Stimulated activated CD8-positive, alpha-beta memory T cell treated with anti-CD3 and anti-CD28 coated beads, Interleukin-12 subunit alpha, Interleukin-12 subunit beta, amount 100 ng/mL, for 24 hours (primary cell): ENCODE data around the gene RPS6KA6.

Source experiments
- DNase-seq: peaks from one replicate; pipeline ENCODE4 v3.0.0-alpha.2; 2020; ENCODE audit errors: extremely low read depth

Gene RPS6KA6

GRCh38 chrX:84187533-84188319 lies at the start of gene RPS6KA6:
RPS6KA6 (minus strand) TSS chrX:84188199; CDS start chrX:84187899, 300 bp downstream.
- DNase-seq = no peak

GRCh38 chrX:84224741-84225140 lies 36.7 kb upstream of the RPS6KA6 start:
- DNase-seq = no peak

- DNase-seq = no peak
Measured at GRCh38 chrX:84223261-84223660, 35.3 kb upstream of the RPS6KA6 start.

- DNase-seq = no peak
Measured at GRCh38 chrX:84221181-84221580, 33.2 kb upstream of the RPS6KA6 start.

- no peak for DNase-seq
Measured at GRCh38 chrX:84219551-84219950, 31.6 kb upstream of the RPS6KA6 start.

- DNase-seq = no peak
Measured at GRCh38 chrX:84218726-84219125, 30.7 kb upstream of the RPS6KA6 start.

GRCh38 chrX:84216881-84217280 lies 28.9 kb upstream of the RPS6KA6 start:
- DNase-seq = no peak

GRCh38 chrX:84216406-84216805 lies 28.4 kb upstream of the RPS6KA6 start:
- DNase-seq = no peak

- DNase-seq = no peak
Measured at GRCh38 chrX:84205276-84205675, 17.3 kb upstream of the RPS6KA6 start.

GRCh38 chrX:84199688-84200087 lies 11.7 kb upstream of the RPS6KA6 start:
- DNase-seq = no peak

- DNase-seq = no peak
Measured at GRCh38 chrX:84197550-84197949, 9.6 kb upstream of the RPS6KA6 start.

- DNase-seq = no peak
Measured at GRCh38 chrX:84192006-84192405, 4.0 kb upstream of the RPS6KA6 start.

GRCh38 chrX:84189125-84189524 lies 1.1 kb upstream of the RPS6KA6 start:
- no peak for DNase-seq

- no peak for DNase-seq
Measured at GRCh38 chrX:84188320-84188834, 378 bp upstream of the RPS6KA6 start.

GRCh38 chrX:84186603-84187532 lies 1.1 kb downstream of the RPS6KA6 start:
- no peak for DNase-seq

- no peak for DNase-seq
Measured at GRCh38 chrX:84182516-84182915, 5.5 kb downstream of the RPS6KA6 start.

GRCh38 chrX:84175958-84176357 lies 12.0 kb downstream of the RPS6KA6 start:
- no peak for DNase-seq

GRCh38 chrX:84175274-84175673 lies 12.7 kb downstream of the RPS6KA6 start:
- DNase-seq = no peak

GRCh38 chrX:84174348-84174747 lies 13.7 kb downstream of the RPS6KA6 start:
- DNase-seq = no peak

- no peak for DNase-seq
Measured at GRCh38 chrX:84170931-84171330, 17.1 kb downstream of the RPS6KA6 start.

GRCh38 chrX:84168574-84168973 lies 19.4 kb downstream of the RPS6KA6 start:
- no peak for DNase-seq

GRCh38 chrX:84168095-84168494 lies 19.9 kb downstream of the RPS6KA6 start:
- DNase-seq = no peak

- DNase-seq = no peak
Measured at GRCh38 chrX:84165711-84166110, 22.3 kb downstream of the RPS6KA6 start.
